ENCODE data around the gene MPPED2. TPM values are rescaled to one million over a fixed set of nuclear protein-coding genes. Genes with fewer than 3 reads are reported as not detected.

MPPED2 gene
- 1.3 TPM for polyA plus RNA-seq (2013, experiment 1 of 2)
- polyA plus RNA-seq (2013, experiment 2 of 2) = 1.1 TPM

DNA sequence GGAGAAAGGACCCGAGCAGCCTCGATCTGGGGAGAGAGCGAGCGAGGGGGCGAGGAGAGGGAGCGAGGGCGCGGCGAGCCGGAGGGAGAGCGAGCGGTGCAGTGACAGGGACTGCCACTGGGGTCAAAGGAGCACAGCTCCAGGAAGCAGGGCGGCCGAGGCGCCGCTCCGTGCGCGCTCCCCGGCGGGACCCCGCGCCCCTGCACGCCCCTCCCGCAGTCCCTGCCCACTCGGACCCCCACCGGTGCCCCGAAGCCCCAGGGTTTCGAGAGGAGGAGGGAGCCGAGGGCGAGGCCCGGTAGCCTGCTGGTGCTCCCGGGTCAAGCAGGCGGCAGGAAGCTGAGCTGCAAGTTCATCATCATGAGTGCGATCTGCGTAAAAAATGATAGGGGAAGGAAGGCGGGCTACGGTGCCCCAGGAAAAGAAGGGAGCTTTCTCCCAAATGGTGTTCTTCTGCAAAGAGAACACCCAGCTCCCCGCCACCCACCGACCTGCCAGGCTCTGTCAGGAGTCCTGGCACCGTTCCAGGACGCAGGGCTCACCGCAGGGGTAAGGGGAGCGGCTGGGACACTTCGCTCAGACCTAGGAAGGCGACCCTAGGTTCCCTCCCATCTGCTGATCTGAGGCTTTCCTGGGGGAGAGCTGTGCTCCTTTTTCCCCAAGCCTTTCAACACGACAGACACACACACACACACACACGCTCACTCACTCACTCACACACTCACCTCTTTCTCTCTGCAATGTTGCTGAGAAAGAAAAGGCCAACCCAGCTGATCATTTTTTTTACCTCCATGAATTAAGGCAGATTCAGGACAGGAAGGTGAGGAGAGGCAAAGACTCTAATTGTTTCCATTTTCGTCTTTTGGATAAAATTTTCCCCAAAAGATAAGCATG, at the start of gene MPPED2:
MPPED2 (minus strand) TSS at position 103 of the 894 bp plus-strand sequence. CDS start 5,980 bp downstream, outside the sequence.
- Histone ChIP-seq H3K4me2 (ENCODE audit: low read length) (peak within 1 kb of the TSS; percentile 88), H3K23ac (ENCODE audit: low read length) (peak within 1 kb of the TSS; percentile 53), H2AK5ac (ENCODE audit: low read length) (no peak within 1 kb of the TSS), H3K27ac (ENCODE audit: low read depth, low read length) (no peak within 1 kb of the TSS), H3K9ac (ENCODE audit: low read length) (peak within 1 kb of the TSS; percentile 60), H3K4me3 (ENCODE audit: low read length) (peak within 1 kb of the TSS; percentile 47), H3K4ac (ENCODE audit: low read depth, low read length) (no peak within 1 kb of the TSS), H4K5ac (ENCODE audit: low read length) (no peak within 1 kb of the TSS), H3K36me3 (ENCODE audit: control insufficient read depth, insufficient read depth, low read length) (no peaks in the 10 kb centered on the region), H4K8ac (ENCODE audit: low read depth, low read length) (no peak within 1 kb of the TSS), H2BK15ac (replicated peaks; ENCODE audit: low read depth) (no peak within 1 kb of the TSS), H3K79me1 (ENCODE audit: low read length) (no peaks in the 10 kb centered on the region), H3K56ac (ENCODE audit: low read length) (peak within 1 kb of the TSS; percentile 80), H3K79me2 (ENCODE audit: control insufficient read depth, insufficient read depth, low read length) (no peaks in the 10 kb centered on the region), H2BK120ac (ENCODE audit: low read depth, low read length) (no peak within 1 kb of the TSS), H3K4me1 (ENCODE audit: control insufficient read depth, low read depth, low read length) (no peaks in the 10 kb centered on the region), H3K18ac (ENCODE audit: low read length) (peak within 1 kb of the TSS; percentile 71), H2BK5ac (ENCODE audit: low read length) (no peak within 1 kb of the TSS), H3K27me3 (ENCODE audit: insufficient read depth, low read length, poor library complexity) (peaks cover 16% of the 10 kb centered on the region)
- peak; percentile 85 for DNase-seq
- WGBS (ENCODE audit: extremely low coverage, insufficient coverage, low lambda C conversion rate) = no CpG with 5 or more reads among the region's 49 CpGs

DNA sequence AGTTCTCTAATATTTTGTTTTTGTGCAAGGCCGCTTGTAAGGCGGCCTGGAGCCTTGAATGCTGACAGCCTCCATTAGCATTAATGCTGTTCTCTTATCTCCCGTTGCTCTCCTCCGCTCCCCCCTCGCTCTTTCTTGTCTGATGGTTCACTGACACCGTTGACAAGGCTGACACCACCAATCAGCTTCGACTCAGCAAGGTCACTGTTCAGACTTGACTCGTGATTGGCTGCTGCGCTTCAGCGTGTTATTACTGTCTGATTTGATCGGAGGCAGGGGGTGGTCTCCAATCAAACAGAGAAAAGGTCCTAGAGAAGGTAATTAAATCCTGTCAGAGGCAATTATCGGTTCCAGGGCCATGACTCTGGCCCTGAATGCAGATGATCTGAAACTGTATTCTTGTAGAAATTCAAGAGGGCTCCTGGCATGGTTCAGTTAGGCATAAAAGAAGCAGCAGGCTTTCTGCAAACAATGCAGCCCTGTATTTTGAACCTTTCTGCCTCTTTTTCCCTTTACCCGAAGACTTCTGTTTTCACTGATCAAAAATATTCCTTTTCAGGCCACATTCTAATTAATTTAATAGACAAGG, 49.3 kb upstream of the MPPED2 start:
- Histone ChIP-seq H3K4me1 (ENCODE audit: control insufficient read depth, low read depth, low read length) (no peaks in the 10 kb centered on the region), H3K4ac (ENCODE audit: low read depth, low read length) (peak overlapping the region; percentile 36), H3K27ac (ENCODE audit: low read depth, low read length) (no peak overlapping the region), H2AK5ac (ENCODE audit: low read length) (no peak overlapping the region), H3K4me3 (ENCODE audit: low read length) (no peak overlapping the region), H3K79me1 (ENCODE audit: low read length) (no peaks in the 10 kb centered on the region), H3K56ac (ENCODE audit: low read length) (no peak overlapping the region), H3K36me3 (ENCODE audit: control insufficient read depth, insufficient read depth, low read length) (no peaks in the 10 kb centered on the region), H3K27me3 (ENCODE audit: insufficient read depth, low read length, poor library complexity) (no peaks in the 10 kb centered on the region), H3K9ac (ENCODE audit: low read length) (no peak overlapping the region), H3K23ac (ENCODE audit: low read length) (no peak overlapping the region), H2BK15ac (replicated peaks; ENCODE audit: low read depth) (no peak overlapping the region), H4K8ac (ENCODE audit: low read depth, low read length) (no peak overlapping the region), H2BK120ac (ENCODE audit: low read depth, low read length) (no peak overlapping the region), H3K18ac (ENCODE audit: low read length) (no peak overlapping the region), H2BK5ac (ENCODE audit: low read length) (no peak overlapping the region), H3K79me2 (ENCODE audit: control insufficient read depth, insufficient read depth, low read length) (no peaks in the 10 kb centered on the region), H3K4me2 (ENCODE audit: low read length) (no peak overlapping the region), H4K5ac (ENCODE audit: low read length) (no peak overlapping the region)
- DNase-seq = peak; percentile 93
- WGBS (ENCODE audit: extremely low coverage, insufficient coverage, low lambda C conversion rate) = no CpG with 5 or more reads among the region's 13 CpGs

DNA sequence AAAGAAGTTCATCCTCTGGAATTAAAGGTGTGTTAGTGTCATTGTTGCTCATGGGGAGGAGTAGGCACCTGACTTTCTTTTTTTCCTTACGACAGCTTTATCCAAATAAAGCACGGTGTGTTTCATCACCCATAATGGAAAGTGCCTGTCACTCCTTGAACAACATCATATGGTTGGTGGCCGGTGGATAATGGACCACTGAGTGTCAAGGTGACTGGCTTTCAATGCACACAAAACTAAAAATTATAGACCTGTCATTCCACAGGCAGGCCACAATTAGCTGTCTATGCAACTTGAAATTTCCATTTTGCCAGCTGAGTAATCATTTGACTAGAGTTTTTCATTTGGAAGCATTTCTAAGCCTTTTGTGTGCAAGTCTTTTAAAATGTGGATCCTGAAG, 45.0 kb upstream of the MPPED2 start:
- Histone ChIP-seq H2BK5ac (ENCODE audit: low read length) (no peak overlapping the region), H2AK5ac (ENCODE audit: low read length) (no peak overlapping the region), H2BK15ac (replicated peaks; ENCODE audit: low read depth) (no peak overlapping the region), H3K36me3 (ENCODE audit: control insufficient read depth, insufficient read depth, low read length) (no peaks in the 10 kb centered on the region), H3K79me2 (ENCODE audit: control insufficient read depth, insufficient read depth, low read length) (no peaks in the 10 kb centered on the region), H3K56ac (ENCODE audit: low read length) (no peak overlapping the region), H3K18ac (ENCODE audit: low read length) (no peak overlapping the region), H4K5ac (ENCODE audit: low read length) (no peak overlapping the region), H3K27me3 (ENCODE audit: insufficient read depth, low read length, poor library complexity) (no peaks in the 10 kb centered on the region), H3K79me1 (ENCODE audit: low read length) (no peaks in the 10 kb centered on the region), H2BK120ac (ENCODE audit: low read depth, low read length) (peak overlapping the region; percentile 45), H3K4ac (ENCODE audit: low read depth, low read length) (no peak overlapping the region), H3K9ac (ENCODE audit: low read length) (no peak overlapping the region), H3K4me1 (ENCODE audit: control insufficient read depth, low read depth, low read length) (no peaks in the 10 kb centered on the region), H3K4me3 (ENCODE audit: low read length) (no peak overlapping the region), H3K4me2 (ENCODE audit: low read length) (no peak overlapping the region), H3K27ac (ENCODE audit: low read depth, low read length) (no peak overlapping the region), H4K8ac (ENCODE audit: low read depth, low read length) (no peak overlapping the region), H3K23ac (ENCODE audit: low read length) (no peak overlapping the region)
- no CpG with 5 or more reads among the region's 3 CpGs for WGBS (ENCODE audit: extremely low coverage, insufficient coverage, low lambda C conversion rate)
- DNase-seq = no peak

GRCh38 chr11:30619767-30620166, 33.6 kb upstream of the MPPED2 start:
- Histone ChIP-seq H3K56ac (ENCODE audit: low read length) (no peak overlapping the region), H3K4ac (ENCODE audit: low read depth, low read length) (no peak overlapping the region), H3K27me3 (ENCODE audit: insufficient read depth, low read length, poor library complexity) (no peaks in the 10 kb centered on the region), H3K79me2 (ENCODE audit: control insufficient read depth, insufficient read depth, low read length) (no peaks in the 10 kb centered on the region), H3K4me2 (ENCODE audit: low read length) (no peak overlapping the region), H3K23ac (ENCODE audit: low read length) (no peak overlapping the region), H3K4me3 (ENCODE audit: low read length) (no peak overlapping the region), H3K4me1 (ENCODE audit: control insufficient read depth, low read depth, low read length) (no peaks in the 10 kb centered on the region), H4K8ac (ENCODE audit: low read depth, low read length) (no peak overlapping the region), H2AK5ac (ENCODE audit: low read length) (no peak overlapping the region), H3K18ac (ENCODE audit: low read length) (no peak overlapping the region), H3K36me3 (ENCODE audit: control insufficient read depth, insufficient read depth, low read length) (no peaks in the 10 kb centered on the region), H3K79me1 (ENCODE audit: low read length) (no peaks in the 10 kb centered on the region), H2BK5ac (ENCODE audit: low read length) (no peak overlapping the region), H3K9ac (ENCODE audit: low read length) (no peak overlapping the region), H4K5ac (ENCODE audit: low read length) (no peak overlapping the region), H2BK15ac (replicated peaks; ENCODE audit: low read depth) (no peak overlapping the region), H2BK120ac (ENCODE audit: low read depth, low read length) (no peak overlapping the region), H3K27ac (ENCODE audit: low read depth, low read length) (no peak overlapping the region)
- DNase-seq = no peak
- WGBS (ENCODE audit: extremely low coverage, insufficient coverage, low lambda C conversion rate) = no CpG with 5 or more reads among the region's 1 CpG

GRCh38 chr11:30617762-30618161, 31.6 kb upstream of the MPPED2 start:
- no peak overlapping the region for H3K56ac ChIP-seq (ENCODE audit: low read length)
- no peaks in the 10 kb centered on the region for H3K4me1 ChIP-seq (ENCODE audit: control insufficient read depth, low read depth, low read length)
- H2BK5ac ChIP-seq (ENCODE audit: low read length) = no peak overlapping the region
- H2AK5ac ChIP-seq (ENCODE audit: low read length) = no peak overlapping the region
- H3K23ac ChIP-seq (ENCODE audit: low read length) = no peak overlapping the region
- no peaks in the 10 kb centered on the region for H3K36me3 ChIP-seq (ENCODE audit: control insufficient read depth, insufficient read depth, low read length)
- no peak overlapping the region for H3K9ac ChIP-seq (ENCODE audit: low read length)
- H3K4me3 ChIP-seq (ENCODE audit: low read length) = no peak overlapping the region
- no peak overlapping the region for H3K4me2 ChIP-seq (ENCODE audit: low read length)
- no peaks in the 10 kb centered on the region for H3K27me3 ChIP-seq (ENCODE audit: insufficient read depth, low read length, poor library complexity)
- H2BK15ac ChIP-seq (replicated peaks; ENCODE audit: low read depth) = no peak overlapping the region
- H4K5ac ChIP-seq (ENCODE audit: low read length) = no peak overlapping the region
- no peak overlapping the region for H3K18ac ChIP-seq (ENCODE audit: low read length)
- peak; percentile 20 for DNase-seq
- no peak overlapping the region for H2BK120ac ChIP-seq (ENCODE audit: low read depth, low read length)
- no peak overlapping the region for H4K8ac ChIP-seq (ENCODE audit: low read depth, low read length)
- no peak overlapping the region for H3K4ac ChIP-seq (ENCODE audit: low read depth, low read length)
- H3K27ac ChIP-seq (ENCODE audit: low read depth, low read length) = no peak overlapping the region
- no peaks in the 10 kb centered on the region for H3K79me2 ChIP-seq (ENCODE audit: control insufficient read depth, insufficient read depth, low read length)
- H3K79me1 ChIP-seq (ENCODE audit: low read length) = no peaks in the 10 kb centered on the region

All from mesendoderm (in vitro differentiated cells).